A549 (cell line): ENCODE results near the gene UBAC2. TPM values are rescaled to one million over a fixed set of nuclear protein-coding genes. Genes with fewer than 3 reads are reported as not detected.

ENCODE experiments used
- ATAC-seq, 2 experiments: fragments of 200-7000 bp in 1 of 2; fragments of >200 bp in 1 of 2; cut with Nextera tagmentation in 1 of 2; cut with Tn5 transposase in 1 of 2; 3 replicates each; pipeline versions ENCODE4 v1.8.0 to v1.9.1; 2018 to 2020; ENCODE audit warnings: mild to moderate bottlenecking in 1 of 2, moderate library complexity in 1 of 2
- CTCF ChIA-PET: fragments of 300-600 bp; sonication (Branson Sonifier 250); formaldehyde crosslinking; extraction: SDS; loops from one replicate; lab custom pipeline; 2021; ENCODE audit warnings: antibody characterized with exemption, inconsistent platforms; lab: Yijun Ruan, JAX
- POLR2A ChIA-PET: fragments of 350-600 bp; formaldehyde crosslinking; extraction: SDS; loops from one replicate; lab custom pipeline; 2021; ENCODE audit warnings: antibody characterized with exemption, inconsistent platforms; lab: Yijun Ruan, JAX
- DNase-seq, 2 experiments: peaks; one replicate each; pipeline versions ENCODE4 v3.0.0 to v3.0.0-alpha.2; 2011 to 2016; ENCODE audit warnings: low read depth in 1 of 2, low spot score in 1 of 2
- FAIRE-seq: peaks from 2 replicates; lab custom pipeline; 2011; peaks lifted over from hg19 to GRCh38; lab: Jason Lieb, UNC
- H3K27ac ChIP-seq, 2 experiments: fragments of >200 bp; sonication (Bioruptor Twin); formaldehyde crosslinking; 3 replicates each; pipeline ENCODE4 v1.5.1; 2016 to 2017
- H3K4me1 ChIP-seq: fragments of >200 bp; sonication (Bioruptor Twin); formaldehyde crosslinking; 3 replicates; pipeline ENCODE4 v1.6.1; 2016
- H3K4me2 ChIP-seq: fragments of >200 bp; sonication (Bioruptor Twin); formaldehyde crosslinking; 3 replicates; pipeline ENCODE4 v1.6.1; 2016
- H3K4me3 ChIP-seq: fragments of >200 bp; sonication (Bioruptor Twin); formaldehyde crosslinking; 3 replicates; pipeline ENCODE4 v1.5.1; 2016
- H3K9me3 ChIP-seq: fragments of >200 bp; sonication (Bioruptor Twin); formaldehyde crosslinking; 3 replicates; pipeline ENCODE4 v1.6.1; 2016
- BCL3 ChIP-seq: fragments of >200 bp; sonication (Bioruptor Twin); formaldehyde crosslinking; IDR thresholded peaks from 3 replicates; pipeline ENCODE4 v1.6.1; 2016
- CBX8 ChIP-seq: fragments of 200-600 bp; sonication (generic); IDR thresholded peaks from 2 replicates; pipeline ENCODE4 v1.6.1; 2016
- CHD4 ChIP-seq: fragments of 200-600 bp; sonication (generic); IDR thresholded peaks from 2 replicates; pipeline ENCODE4 v1.6.1; 2016; ENCODE audit warnings: antibody characterized with exemption, mild to moderate bottlenecking, borderline replicate concordance
- GATA3 ChIP-seq: IDR thresholded peaks from 2 replicates; pipeline ENCODE4 v1.6.1; 2012; ENCODE audit warnings: borderline replicate concordance
- HDAC2 ChIP-seq: fragments of 200-600 bp; sonication (generic); IDR thresholded peaks from 2 replicates; pipeline ENCODE4 v1.6.1; 2016
- HEYL ChIP-seq: fragments of 250-450 bp; sonication (Bioruptor Pico); IDR thresholded peaks from 2 replicates; pipeline ENCODE4 v1.8.0; 2021; ENCODE audit warnings: mild to moderate bottlenecking, moderate library complexity
- HMGXB4 ChIP-seq: fragments of 250-450 bp; sonication (Bioruptor Pico); IDR thresholded peaks from 2 replicates; pipeline ENCODE4 v1.5.0; 2021; ENCODE audit warnings: mild to moderate bottlenecking, moderate library complexity, borderline replicate concordance
- HOXA7 ChIP-seq: fragments of 250-450 bp; sonication (Bioruptor Pico); IDR thresholded peaks from 2 replicates; pipeline ENCODE4 v1.5.0; 2020; ENCODE audit warnings: mild to moderate bottlenecking, moderate library complexity
- HOXB5 ChIP-seq: fragments of 250-450 bp; sonication (Bioruptor Pico); IDR thresholded peaks from 2 replicates; pipeline ENCODE4 v1.5.0; 2020; ENCODE audit warnings: mild to moderate bottlenecking, moderate library complexity
- PBX3 ChIP-seq: IDR thresholded peaks from 2 replicates; pipeline ENCODE4 v1.6.1; 2012
- PHF8 ChIP-seq: fragments of 200-600 bp; sonication (generic); IDR thresholded peaks from 2 replicates; pipeline ENCODE4 v1.6.1; 2016; ENCODE audit warnings: low read depth, mild to moderate bottlenecking, antibody characterized with exemption, moderate library complexity, borderline replicate concordance
- POLR2A ChIP-seq: IDR thresholded peaks from 2 replicates; pipeline ENCODE4 v1.6.1; 2012; ENCODE audit warnings: mild to moderate bottlenecking, low read length
- POLR2AphosphoS2 ChIP-seq: conservative IDR thresholded peaks from 2 replicates; pipeline ENCODE4 v1.6.1; 2012; ENCODE audit warnings: low read length, improper control_type of control experiment, inconsistent platforms
- RARB ChIP-seq: fragments of 250-450 bp; sonication (Bioruptor Pico); IDR thresholded peaks from 2 replicates; pipeline ENCODE4 v1.8.0; 2021; ENCODE audit warnings: mild to moderate bottlenecking, moderate library complexity
- RCOR1 ChIP-seq: fragments of 150-350 bp; IDR thresholded peaks from 2 replicates; pipeline ENCODE4 v1.6.1; 2014; ENCODE audit warnings: antibody characterized with exemption, low read length, low read depth
- SMC3 ChIP-seq: fragments of >200 bp; sonication (Bioruptor Twin); formaldehyde crosslinking; IDR thresholded peaks from 3 replicates; pipeline ENCODE4 v1.6.1; 2018; ENCODE audit warnings: inconsistent platforms
- ZFP36 ChIP-seq: fragments of 450-650 bp; IDR thresholded peaks from 2 replicates; pipeline ENCODE4 v1.6.1; 2014; ENCODE audit warnings: borderline replicate concordance; ENCODE audit not compliant: partially characterized antibody
- WGBS: methylation state at CpG from one replicate; pipeline ENCODE4 v1.1.6; 2017; ENCODE audit errors: missing lambda C conversion rate; 5-methylcytosine and 5-hydroxymethylcytosine counted together
- polyA plus RNA-seq, 4 experiments: library from polyadenylated mRNA; depleted of rRNA in 3 of 4; stranded (reverse); fragments of >200 nt; fragmentation: RNase III in 1 of 4; extraction: RNeasy Plus Mini Kit Qiagen cat#74134 plus additional on column Dnase treatment in 1 of 4; gene quantifications; 2 replicates in 3 of 4; 3 replicates in 1 of 4; pipeline ENCODE4 v1.2.3, GENCODE V29; 2011 to 2017
- TF ChIP-seq, protein P1 (sequence below): fragments of 450-650 bp; IDR thresholded peaks from 2 replicates; pipeline ENCODE4 v1.6.1; 2014; ENCODE audit warnings: antibody characterized with exemption
- TF ChIP-seq, protein P2 (sequence below): fragments of >200 bp; sonication (Bioruptor Twin); formaldehyde crosslinking; IDR thresholded peaks from 3 replicates; pipeline ENCODE4 v1.5.1; 2016
- TF ChIP-seq, protein P3 (sequence below): fragments of 250-450 bp; sonication (Bioruptor Pico); IDR thresholded peaks from 2 replicates; pipeline ENCODE4 v1.5.0; 2020; ENCODE audit warnings: low read depth, mild to moderate bottlenecking, moderate library complexity
- TF ChIP-seq, protein P4 (sequence below): fragments of 150-350 bp; IDR thresholded peaks from 2 replicates; pipeline ENCODE4 v1.6.1; 2014; ENCODE audit warnings: low read depth, mild to moderate bottlenecking, low read length

Gene UBAC2
- polyA plus RNA-seq, 2 of the 4 experiments (the other 2 are of a cell fraction): 61.6 to 103 TPM

GRCh38 chr13:99379856-99380801 is 179.5 kb downstream of the UBAC2 start:
- Histone ChIP-seq H3K4me3 (no peak overlapping the region), H3K4me2 (no peak overlapping the region), H3K27ac (no peak overlapping the region), H3K9me3 (no peaks in the 10 kb centered on the region), H3K4me1 (no peaks in the 10 kb centered on the region)
- CTCF ChIA-PET: interaction anchor here (3.6 kb wide), 1 partner anchor 8 kb away, joined by 13 read pairs; no protein-coding TSS in a partner anchor
- DNase-seq (no peak), ATAC-seq (no peak), FAIRE-seq (no peak)
- 89% methylated on average over 16 of the region's 16 CpGs for WGBS
- POLR2A ChIA-PET: no interaction called here
- TF ChIP-seq, protein P1, sequence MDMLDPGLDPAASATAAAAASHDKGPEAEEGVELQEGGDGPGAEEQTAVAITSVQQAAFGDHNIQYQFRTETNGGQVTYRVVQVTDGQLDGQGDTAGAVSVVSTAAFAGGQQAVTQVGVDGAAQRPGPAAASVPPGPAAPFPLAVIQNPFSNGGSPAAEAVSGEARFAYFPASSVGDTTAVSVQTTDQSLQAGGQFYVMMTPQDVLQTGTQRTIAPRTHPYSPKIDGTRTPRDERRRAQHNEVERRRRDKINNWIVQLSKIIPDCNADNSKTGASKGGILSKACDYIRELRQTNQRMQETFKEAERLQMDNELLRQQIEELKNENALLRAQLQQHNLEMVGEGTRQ: no peak

- no peak for TF ChIP-seq ZFP36
- TF ChIP-seq RARB: no peak
- TF ChIP-seq HEYL (CRISPR knock-in tag): no peak
- TF ChIP-seq HMGXB4 (CRISPR knock-in tag): no peak
- TF ChIP-seq HOXB5: no peak
- TF ChIP-seq CBX8: no peak
- no peak for TF ChIP-seq SMC3
- TF ChIP-seq, protein P2, sequence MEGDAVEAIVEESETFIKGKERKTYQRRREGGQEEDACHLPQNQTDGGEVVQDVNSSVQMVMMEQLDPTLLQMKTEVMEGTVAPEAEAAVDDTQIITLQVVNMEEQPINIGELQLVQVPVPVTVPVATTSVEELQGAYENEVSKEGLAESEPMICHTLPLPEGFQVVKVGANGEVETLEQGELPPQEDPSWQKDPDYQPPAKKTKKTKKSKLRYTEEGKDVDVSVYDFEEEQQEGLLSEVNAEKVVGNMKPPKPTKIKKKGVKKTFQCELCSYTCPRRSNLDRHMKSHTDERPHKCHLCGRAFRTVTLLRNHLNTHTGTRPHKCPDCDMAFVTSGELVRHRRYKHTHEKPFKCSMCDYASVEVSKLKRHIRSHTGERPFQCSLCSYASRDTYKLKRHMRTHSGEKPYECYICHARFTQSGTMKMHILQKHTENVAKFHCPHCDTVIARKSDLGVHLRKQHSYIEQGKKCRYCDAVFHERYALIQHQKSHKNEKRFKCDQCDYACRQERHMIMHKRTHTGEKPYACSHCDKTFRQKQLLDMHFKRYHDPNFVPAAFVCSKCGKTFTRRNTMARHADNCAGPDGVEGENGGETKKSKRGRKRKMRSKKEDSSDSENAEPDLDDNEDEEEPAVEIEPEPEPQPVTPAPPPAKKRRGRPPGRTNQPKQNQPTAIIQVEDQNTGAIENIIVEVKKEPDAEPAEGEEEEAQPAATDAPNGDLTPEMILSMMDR: no peak
- no peak for TF ChIP-seq BCL3
- TF ChIP-seq RCOR1: no peak
- no peak for TF ChIP-seq POLR2AphosphoS2
- TF ChIP-seq CHD4: no peak
- TF ChIP-seq HDAC2: no peak
- TF ChIP-seq, protein P3, sequence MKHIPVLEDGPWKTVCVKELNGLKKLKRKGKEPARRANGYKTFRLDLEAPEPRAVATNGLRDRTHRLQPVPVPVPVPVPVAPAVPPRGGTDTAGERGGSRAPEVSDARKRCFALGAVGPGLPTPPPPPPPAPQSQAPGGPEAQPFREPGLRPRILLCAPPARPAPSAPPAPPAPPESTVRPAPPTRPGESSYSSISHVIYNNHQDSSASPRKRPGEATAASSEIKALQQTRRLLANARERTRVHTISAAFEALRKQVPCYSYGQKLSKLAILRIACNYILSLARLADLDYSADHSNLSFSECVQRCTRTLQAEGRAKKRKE (CRISPR knock-in tag): no peak
- no peak for TF ChIP-seq HOXA7 (CRISPR knock-in tag)
- TF ChIP-seq PBX3: no peak
- TF ChIP-seq GATA3: no peak
- no peak for TF ChIP-seq POLR2A
- no peak for TF ChIP-seq PHF8
- TF ChIP-seq, protein P4, sequence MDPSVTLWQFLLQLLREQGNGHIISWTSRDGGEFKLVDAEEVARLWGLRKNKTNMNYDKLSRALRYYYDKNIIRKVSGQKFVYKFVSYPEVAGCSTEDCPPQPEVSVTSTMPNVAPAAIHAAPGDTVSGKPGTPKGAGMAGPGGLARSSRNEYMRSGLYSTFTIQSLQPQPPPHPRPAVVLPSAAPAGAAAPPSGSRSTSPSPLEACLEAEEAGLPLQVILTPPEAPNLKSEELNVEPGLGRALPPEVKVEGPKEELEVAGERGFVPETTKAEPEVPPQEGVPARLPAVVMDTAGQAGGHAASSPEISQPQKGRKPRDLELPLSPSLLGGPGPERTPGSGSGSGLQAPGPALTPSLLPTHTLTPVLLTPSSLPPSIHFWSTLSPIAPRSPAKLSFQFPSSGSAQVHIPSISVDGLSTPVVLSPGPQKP: no peak
- no peak overlapping the region for H3K27ac ChIP-seq
- no peak overlapping the region for H3K4me2 ChIP-seq
- DNase-seq: no peak
- no peaks in the 10 kb centered on the region for H3K9me3 ChIP-seq
- FAIRE-seq: no peak
- CTCF ChIA-PET: interaction anchor here (1.0 to 1.5 kb wide), 2 partner anchors 9 to 56 kb away, joined by 3 to 5 read pairs; no protein-coding TSS in a partner anchor
- H3K4me3 ChIP-seq: no peak overlapping the region
- 94% methylated on average over 15 of the region's 15 CpGs for whole genome bisulfite sequencing
- ATAC-seq: no peak
- POLR2A ChIA-PET: no interaction called here
- no peaks in the 10 kb centered on the region for H3K4me1 ChIP-seq
Observed at GRCh38 chr13:99380921-99381645, 180.4 kb downstream of the UBAC2 start.
